ENCODE measurements around the gene PLCH1.

The PLCH1 gene

GRCh38 chr3:155443815-155444214 lies 301.1 kb downstream of the PLCH1 start:
- peak; percentile 7 for ATAC-seq
- Mint-ChIP-seq H3K9me3 (no peaks in the 10 kb centered on the region), H3K4me3 (no peak overlapping the region), H3K36me3 (no peaks in the 10 kb centered on the region), H3K27ac (no peak overlapping the region), H3K27me3 (no peaks in the 10 kb centered on the region), H3K4me1 (no peaks in the 10 kb centered on the region)

- no peaks in the 10 kb centered on the region for H3K27me3 Mint-ChIP-seq
- H3K4me1 Mint-ChIP-seq = no peaks in the 10 kb centered on the region
- H3K36me3 Mint-ChIP-seq = no peaks in the 10 kb centered on the region
- no peak for ATAC-seq
- no peak overlapping the region for H3K4me3 Mint-ChIP-seq
- H3K9me3 Mint-ChIP-seq = no peaks in the 10 kb centered on the region
- H3K27ac Mint-ChIP-seq = no peak overlapping the region
Measured at GRCh38 chr3:155442072-155442471, 302.8 kb downstream of the PLCH1 start.

- Mint-ChIP-seq H3K9me3 (no peaks in the 10 kb centered on the region), H3K27me3 (no peaks in the 10 kb centered on the region), H3K4me3 (no peak overlapping the region), H3K36me3 (no peaks in the 10 kb centered on the region), H3K27ac (no peak overlapping the region), H3K4me1 (no peaks in the 10 kb centered on the region)
- ATAC-seq = no peak
Measured at GRCh38 chr3:155441506-155441905, 303.4 kb downstream of the PLCH1 start.

- Mint-ChIP-seq H3K4me3 (no peak overlapping the region), H3K4me1 (no peaks in the 10 kb centered on the region), H3K27ac (no peak overlapping the region), H3K27me3 (peaks cover 5% of the 10 kb centered on the region), H3K9me3 (no peaks in the 10 kb centered on the region), H3K36me3 (no peaks in the 10 kb centered on the region)
- no peak for ATAC-seq
Measured at GRCh38 chr3:155441026-155441425, 303.8 kb downstream of the PLCH1 start.

- Mint-ChIP-seq H3K27ac (no peak overlapping the region), H3K9me3 (no peaks in the 10 kb centered on the region), H3K4me1 (no peaks in the 10 kb centered on the region), H3K27me3 (peaks cover 10% of the 10 kb centered on the region), H3K36me3 (no peaks in the 10 kb centered on the region), H3K4me3 (no peak overlapping the region)
- ATAC-seq = no peak
Measured at GRCh38 chr3:155435821-155436220, 309.1 kb downstream of the PLCH1 start.

GRCh38 chr3:155431856-155432570 lies 312.9 kb downstream of the PLCH1 start:
- H3K9me3 Mint-ChIP-seq = peaks cover 2% of the 10 kb centered on the region
- no peak overlapping the region for H3K27ac Mint-ChIP-seq
- no peak overlapping the region for H3K4me3 Mint-ChIP-seq
- ATAC-seq = no peak
- no peaks in the 10 kb centered on the region for H3K4me1 Mint-ChIP-seq
- no peaks in the 10 kb centered on the region for H3K36me3 Mint-ChIP-seq
- H3K27me3 Mint-ChIP-seq = peaks cover 10% of the 10 kb centered on the region

GRCh38 chr3:155428563-155428962 lies 316.3 kb downstream of the PLCH1 start:
- H3K4me3 Mint-ChIP-seq = no peak overlapping the region
- no peaks in the 10 kb centered on the region for H3K36me3 Mint-ChIP-seq
- H3K27me3 Mint-ChIP-seq = no peaks in the 10 kb centered on the region
- H3K27ac Mint-ChIP-seq = no peak overlapping the region
- H3K9me3 Mint-ChIP-seq = peaks cover 4% of the 10 kb centered on the region
- no peaks in the 10 kb centered on the region for H3K4me1 Mint-ChIP-seq
- no peak for ATAC-seq

- Mint-ChIP-seq H3K9me3 (peaks cover 7% of the 10 kb centered on the region), H3K27me3 (peaks cover 4% of the 10 kb centered on the region), H3K4me3 (no peak overlapping the region), H3K4me1 (no peaks in the 10 kb centered on the region), H3K27ac (no peak overlapping the region), H3K36me3 (no peaks in the 10 kb centered on the region)
- ATAC-seq = no peak
Measured at GRCh38 chr3:155426524-155427230, 318.2 kb downstream of the PLCH1 start.

- no peaks in the 10 kb centered on the region for H3K36me3 Mint-ChIP-seq
- ATAC-seq = no peak
- no peaks in the 10 kb centered on the region for H3K4me1 Mint-ChIP-seq
- H3K27me3 Mint-ChIP-seq = peaks cover 7% of the 10 kb centered on the region
- H3K9me3 Mint-ChIP-seq = peaks cover 7% of the 10 kb centered on the region
- H3K4me3 Mint-ChIP-seq = no peak overlapping the region
- H3K27ac Mint-ChIP-seq = no peak overlapping the region
Measured at GRCh38 chr3:155425396-155425795, 319.5 kb downstream of the PLCH1 start.

GRCh38 chr3:155424323-155424710 lies 320.6 kb downstream of the PLCH1 start:
- no peak for ATAC-seq
- H3K27me3 Mint-ChIP-seq = peaks cover 7% of the 10 kb centered on the region
- H3K4me1 Mint-ChIP-seq = no peaks in the 10 kb centered on the region
- peaks cover 7% of the 10 kb centered on the region for H3K9me3 Mint-ChIP-seq
- no peak overlapping the region for H3K27ac Mint-ChIP-seq
- H3K36me3 Mint-ChIP-seq = no peaks in the 10 kb centered on the region
- H3K4me3 Mint-ChIP-seq = no peak overlapping the region

GRCh38 chr3:155423526-155424322 lies 321.1 kb downstream of the PLCH1 start:
- H3K27me3 Mint-ChIP-seq = peaks cover 7% of the 10 kb centered on the region
- H3K4me1 Mint-ChIP-seq = no peaks in the 10 kb centered on the region
- no peaks in the 10 kb centered on the region for H3K36me3 Mint-ChIP-seq
- peaks cover 7% of the 10 kb centered on the region for H3K9me3 Mint-ChIP-seq
- H3K27ac Mint-ChIP-seq = no peak overlapping the region
- H3K4me3 Mint-ChIP-seq = no peak overlapping the region
- no peak for ATAC-seq

- Mint-ChIP-seq H3K4me1 (no peaks in the 10 kb centered on the region), H3K27ac (no peak overlapping the region), H3K4me3 (no peak overlapping the region), H3K36me3 (no peaks in the 10 kb centered on the region), H3K27me3 (peaks cover 7% of the 10 kb centered on the region), H3K9me3 (peaks cover 2% of the 10 kb centered on the region)
- no peak for ATAC-seq
Measured at GRCh38 chr3:155420881-155421486, 323.9 kb downstream of the PLCH1 start.

GRCh38 chr3:155420406-155420805 lies 324.5 kb downstream of the PLCH1 start:
- no peak overlapping the region for H3K27ac Mint-ChIP-seq
- H3K4me1 Mint-ChIP-seq = no peaks in the 10 kb centered on the region
- H3K27me3 Mint-ChIP-seq = peaks cover 7% of the 10 kb centered on the region
- ATAC-seq = no peak
- peaks cover 2% of the 10 kb centered on the region for H3K9me3 Mint-ChIP-seq
- no peak overlapping the region for H3K4me3 Mint-ChIP-seq
- no peaks in the 10 kb centered on the region for H3K36me3 Mint-ChIP-seq

GRCh38 chr3:155418407-155418806 lies 326.5 kb downstream of the PLCH1 start:
- H3K4me1 Mint-ChIP-seq = no peaks in the 10 kb centered on the region
- H3K36me3 Mint-ChIP-seq = no peaks in the 10 kb centered on the region
- H3K27me3 Mint-ChIP-seq = peaks cover 7% of the 10 kb centered on the region
- no peak overlapping the region for H3K27ac Mint-ChIP-seq
- no peak for ATAC-seq
- H3K9me3 Mint-ChIP-seq = peaks cover 2% of the 10 kb centered on the region
- H3K4me3 Mint-ChIP-seq = no peak overlapping the region

GRCh38 chr3:155417119-155417517 lies 327.8 kb downstream of the PLCH1 start:
- H3K27me3 Mint-ChIP-seq = peaks cover 7% of the 10 kb centered on the region
- H3K4me3 Mint-ChIP-seq = no peak overlapping the region
- H3K36me3 Mint-ChIP-seq = no peaks in the 10 kb centered on the region
- no peak for ATAC-seq
- H3K27ac Mint-ChIP-seq = no peak overlapping the region
- no peaks in the 10 kb centered on the region for H3K4me1 Mint-ChIP-seq
- no peaks in the 10 kb centered on the region for H3K9me3 Mint-ChIP-seq
